ENCODE data around the gene CCER1. TPM values are rescaled to one million over a fixed set of nuclear protein-coding genes. Genes with fewer than 3 reads are reported as not detected.
"Not testable (repeated sequence)": the region's sequence is repeated elsewhere in the genome, so short reads cannot be mapped to it uniquely, and the experiment has no call there.

The CCER1 gene
- total and polyA plus RNA-seq, 12 donors: not detected

DNA sequence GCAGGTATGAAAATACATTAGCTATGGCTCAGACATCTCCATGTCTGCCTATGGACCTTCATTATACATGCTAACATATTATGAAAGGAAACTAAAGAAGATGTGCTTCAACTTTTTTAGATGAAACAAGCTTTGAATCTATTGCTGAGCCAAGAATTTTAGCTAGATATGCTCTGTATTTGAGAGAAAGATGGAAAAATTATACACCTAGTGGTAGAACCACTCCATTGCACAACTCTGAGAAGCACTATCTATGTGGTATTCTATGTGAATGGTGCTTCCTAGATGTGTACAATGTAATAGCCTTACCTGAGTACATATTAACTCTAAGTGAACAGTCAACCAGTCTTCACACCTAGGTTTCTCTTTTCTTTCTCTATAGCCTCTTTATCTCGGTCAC lies 32.5 kb upstream of the CCER1 start:
- DNase-seq: no peak
- intact Hi-C loops (cut with DNase I): no loop called here

GRCh38 chr12:90987101-90987500 lies 32.1 kb upstream of the CCER1 start:
- Histone ChIP-seq H3K4me3 (no peak overlapping the region), H3K9me3 (replicated peaks in 1 of 3) (no peaks in the 10 kb centered on the region), H3K27ac (no peak overlapping the region), H3K27me3 (no peaks in the 10 kb centered on the region), H3K36me3 (replicated peaks in 1 of 2) (no peaks in the 10 kb centered on the region), H3K4me1 (replicated peaks in 1 of 2) (no peaks in the 10 kb centered on the region)
- 91 to 100% (median 96%) methylated on average over 1 of the region's 1 CpG for WGBS, 4 donors
- TF ChIP-seq POLR2A (IDR thresholded peaks at IDR 0.05): no peak
- no peak for TF ChIP-seq CTCF (IDR thresholded peaks at IDR 0.05)
- DNase-seq: no peak
- intact Hi-C loops (cut with DNase I): no loop called here

More for the DNA sequence above, 32.5 kb upstream of the CCER1 start:
- Histone ChIP-seq H3K36me3 (replicated peaks in 1 of 2) (no peaks in the 10 kb centered on the region), H3K27me3 (no peaks in the 10 kb centered on the region), H3K4me3 (no peak overlapping the region), H3K27ac (no peak overlapping the region), H3K9me3 (replicated peaks in 1 of 3) (no peaks in the 10 kb centered on the region), H3K4me1 (replicated peaks in 1 of 2) (no peaks in the 10 kb centered on the region)
- TF ChIP-seq POLR2A (IDR thresholded peaks at IDR 0.05): no peak
- no peak for TF ChIP-seq CTCF (IDR thresholded peaks at IDR 0.05)
- WGBS, 4 donors: 89 to 94% (median 92%) methylated on average over 1 of the region's 1 CpG

DNA sequence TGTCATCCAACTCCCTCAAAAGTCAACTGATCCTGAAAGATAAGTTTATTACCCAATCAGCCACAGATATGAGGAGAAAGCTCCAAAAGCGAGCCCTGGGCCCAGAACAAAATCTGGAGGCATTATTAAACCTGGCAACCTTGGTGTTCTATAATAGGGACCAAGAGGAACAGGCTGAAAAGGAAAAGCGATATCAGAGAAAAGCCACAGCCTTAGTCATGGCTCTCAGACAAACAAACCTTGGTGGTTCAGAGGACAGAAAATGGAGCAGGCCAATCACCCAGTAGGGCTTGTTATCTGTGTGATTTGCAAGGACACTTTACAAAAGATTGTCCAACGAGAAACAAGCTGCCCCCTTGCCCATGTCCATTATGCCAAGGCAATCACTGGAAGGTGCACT lies 30.4 kb upstream of the CCER1 start:
- intact Hi-C loops (cut with DNase I); H3K9me3 ChIP-seq (replicated peaks in 1 of 3); H3K27me3 ChIP-seq; DNase-seq; H3K4me3 ChIP-seq; H3K27ac ChIP-seq; H3K36me3 ChIP-seq (replicated peaks in 1 of 2); H3K4me1 ChIP-seq (replicated peaks in 1 of 2): not testable (repeated sequence)
- 73 to 86% (median 82%) methylated on average over 3 of the region's 3 CpGs for WGBS, 4 donors

DNA sequence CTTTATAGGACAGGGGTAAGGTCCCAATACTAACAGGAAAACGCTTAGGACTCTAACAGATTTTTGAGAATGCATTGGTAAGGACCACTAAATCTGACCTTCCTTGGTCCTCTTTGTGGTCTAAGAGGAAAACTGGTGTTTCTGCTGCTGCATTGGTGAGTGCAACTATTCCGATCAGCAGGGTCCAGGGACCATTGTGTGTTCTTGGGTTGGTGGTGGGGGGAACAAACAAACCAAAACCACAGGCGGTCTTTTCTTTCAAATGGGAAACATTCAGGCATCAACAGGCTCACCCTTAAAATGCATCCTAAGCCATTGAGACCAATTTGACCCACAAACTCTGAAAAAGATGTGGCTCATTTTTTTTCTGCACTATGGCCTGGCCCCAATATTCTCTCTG lies 29.1 kb upstream of the CCER1 start:
- no peak for DNase-seq
- Histone ChIP-seq H3K9me3 (replicated peaks in 1 of 3) (no peaks in the 10 kb centered on the region), H3K27me3 (no peaks in the 10 kb centered on the region), H3K4me3 (no peak overlapping the region), H3K27ac (no peak overlapping the region), H3K36me3 (replicated peaks in 1 of 2) (no peaks in the 10 kb centered on the region), H3K4me1 (replicated peaks in 1 of 2) (no peaks in the 10 kb centered on the region)
- intact Hi-C loops (cut with DNase I): loop anchor here in 1 of 2 donors (5.0 kb wide), 1 partner anchor 373 kb away; no protein-coding TSS in a partner anchor
- WGBS, 4 donors: 69 to 84% (median 82%) methylated on average over 3 of the region's 3 CpGs
- TF ChIP-seq POLR2A (IDR thresholded peaks at IDR 0.05) (no peak), CTCF (IDR thresholded peaks at IDR 0.05) (no peak)

- DNase-seq: no peak
- intact Hi-C loops (cut with DNase I): loop anchor here in 1 of 2 donors (5.0 kb wide), 1 partner anchor 375 kb away; no protein-coding TSS in a partner anchor
- H3K27me3 ChIP-seq: no peaks in the 10 kb centered on the region
- H3K9me3 ChIP-seq (replicated peaks in 1 of 3): no peaks in the 10 kb centered on the region
- H3K4me1 ChIP-seq (replicated peaks in 1 of 2): no peaks in the 10 kb centered on the region
- no peaks in the 10 kb centered on the region for H3K36me3 ChIP-seq (replicated peaks in 1 of 2)
- 91 to 95% (median 92%) methylated on average over 1 of the region's 1 CpG for WGBS, 4 donors
- no peak overlapping the region for H3K4me3 ChIP-seq
- H3K27ac ChIP-seq: no peak overlapping the region
- TF ChIP-seq CTCF (IDR thresholded peaks at IDR 0.05) (no peak), POLR2A (IDR thresholded peaks at IDR 0.05) (no peak)
These were observed 27.2 kb upstream of the CCER1 start for GRCh38 chr12:90982170-90982569.

Data from adrenal gland (tissue), 12 donors.